CD14-positive monocyte (primary cell): ENCODE measurements around the gene SPACDR. TPM values are rescaled to one million over a fixed set of nuclear protein-coding genes. Genes with fewer than 3 reads are reported as not detected.
A peak's percentile ranks its signal among the peaks of the same experiment; 100 is the strongest.

ENCODE experiments used
- DNase-seq, 3 donors: peaks; one replicate each; pipeline ENCODE4 v3.0.0-alpha.2; 2011 to 2022
- H2AFZ ChIP-seq: 2 replicates; pipeline ENCODE4 v1.6.0; 2012; ENCODE audit warnings: mild to moderate bottlenecking, low read depth, low read length, inconsistent platforms; ENCODE audit not compliant: insufficient read depth, poor library complexity, severe bottlenecking
- H3K27ac ChIP-seq, 2 donors: 1 replicate in 1 of 2; 2 replicates in 1 of 2; pipeline ENCODE4 v1.5.1; 2012 to 2013; ENCODE audit warnings: low read length in 2 of 2, control low read depth in 1 of 2, inconsistent platforms in 1 of 2, low read depth in 1 of 2, mild to moderate bottlenecking in 1 of 2
- H3K27me3 ChIP-seq, 2 donors: one replicate each; pipeline versions ENCODE4 v1.6.0 to v1.6.1; 2011 to 2013; ENCODE audit warnings: low read length in 2 of 2; ENCODE audit not compliant: control insufficient read depth in 2 of 2, insufficient read depth in 2 of 2
- H3K36me3 ChIP-seq, 2 donors: replicated peaks in 1 of 2; 1 replicate in 1 of 2; 2 replicates in 1 of 2; pipeline versions ENCODE4 v1.5.1 to v1.6.1; 2012 to 2013; ENCODE audit warnings: low read length in 2 of 2, control low read depth in 1 of 2, inconsistent platforms in 1 of 2, mild to moderate bottlenecking in 1 of 2; ENCODE audit not compliant: insufficient read depth in 2 of 2, control insufficient read depth in 1 of 2
- H3K4me1 ChIP-seq, 2 donors: 1 replicate in 1 of 2; 2 replicates in 1 of 2; pipeline versions ENCODE4 v1.5.1 to v1.6.1; 2012 to 2013; ENCODE audit warnings: low read length in 2 of 2, control low read depth in 1 of 2, inconsistent platforms in 1 of 2, mild to moderate bottlenecking in 1 of 2, moderate library complexity in 1 of 2; ENCODE audit not compliant: insufficient read depth in 2 of 2, control insufficient read depth in 1 of 2
- H3K4me2 ChIP-seq: replicated peaks from 2 replicates; pipeline ENCODE3; 2012; ENCODE audit warnings: low read length, moderate library complexity, mild to moderate bottlenecking; ENCODE audit not compliant: poor library complexity, severe bottlenecking; ENCODE audit errors: extremely low read depth
- H3K4me3 ChIP-seq, 3 experiments: fragments of 200-600 bp in 1 of 3; sonication (generic) in 1 of 3; replicated peaks in 1 of 3; 1 replicate in 2 of 3; 2 replicates in 1 of 3; pipeline ENCODE4 v1.5.1; 2011 to 2013; ENCODE audit warnings: low read length in 3 of 3, mild to moderate bottlenecking in 3 of 3, control low read depth in 2 of 3, low read depth in 2 of 3, inconsistent platforms in 1 of 3, moderate library complexity in 1 of 3
- H3K79me2 ChIP-seq: 2 replicates; pipeline ENCODE4 v1.6.0; 2012; ENCODE audit warnings: mild to moderate bottlenecking, control low read depth, inconsistent platforms, low read length, moderate library complexity; ENCODE audit not compliant: insufficient read depth
- H3K9ac ChIP-seq: 2 replicates; pipeline ENCODE4 v1.6.0; 2017; ENCODE audit warnings: low read length, mild to moderate bottlenecking; ENCODE audit not compliant: insufficient read depth, poor library complexity, severe bottlenecking
- H3K9me3 ChIP-seq, 2 donors: replicated peaks in 1 of 2; 1 replicate in 1 of 2; 2 replicates in 1 of 2; pipeline versions ENCODE4 v1.5.1 to v1.6.1; 2012 to 2013; ENCODE audit warnings: low read length in 2 of 2, control low read depth in 1 of 2; ENCODE audit not compliant: control insufficient read depth in 1 of 2, insufficient read depth in 1 of 2
- H4K20me1 ChIP-seq: 2 replicates; pipeline ENCODE4 v1.6.0; 2012; ENCODE audit warnings: mild to moderate bottlenecking, low read length, control low read depth, moderate library complexity; ENCODE audit not compliant: insufficient read depth
- H3K27ac Mint-ChIP-seq, 7 donors: one replicate each; pipeline ENCODE4 v1.8.0; 2020; ENCODE audit warnings: mild to moderate bottlenecking in 7 of 7, mixed read lengths in 7 of 7, moderate library complexity in 6 of 7, inconsistent platforms in 2 of 7
- H3K27me3 Mint-ChIP-seq, 3 donors: one replicate each; pipeline ENCODE4 v1.8.0; 2021 to 2022; ENCODE audit warnings: low read depth in 3 of 3, mild to moderate bottlenecking in 3 of 3, mixed read lengths in 3 of 3, moderate library complexity in 3 of 3, inconsistent platforms in 1 of 3
- H3K36me3 Mint-ChIP-seq, 2 donors: one replicate each; pipeline ENCODE4 v1.8.0; 2020; ENCODE audit warnings: mixed read lengths in 2 of 2, inconsistent platforms in 1 of 2, mild to moderate bottlenecking in 1 of 2
- H3K4me1 Mint-ChIP-seq: one replicate; pipeline ENCODE4 v1.8.0; 2020; ENCODE audit warnings: mild to moderate bottlenecking, mixed read lengths
- H3K4me3 Mint-ChIP-seq, 2 donors: one replicate each; pipeline ENCODE4 v1.8.0; 2020; ENCODE audit warnings: mild to moderate bottlenecking in 2 of 2, mixed read lengths in 2 of 2, moderate library complexity in 1 of 2
- H3K9me3 Mint-ChIP-seq, 7 donors: one replicate each; pipeline ENCODE4 v1.8.0; 2020 to 2022; ENCODE audit warnings: mixed read lengths in 7 of 7, mild to moderate bottlenecking in 6 of 7, moderate library complexity in 6 of 7, inconsistent platforms in 2 of 7
- WGBS: methylation state at CpG from one replicate; pipeline ENCODE4 v1.1.5; 2013; ENCODE audit warnings: missing lambda C conversion rate; ENCODE audit not compliant: insufficient coverage; 5-methylcytosine and 5-hydroxymethylcytosine counted together
- intact Hi-C, 2 donors: fragments of 100-400 bp; cut with micrococcal nuclease; formaldehyde crosslinking; loops; one replicate each; pipeline versions ENCODE4 v1.15.0 to v1.15.1; 2023
- polyA plus RNA-seq, 3 donors: library from polyadenylated mRNA; depleted of rRNA in 1 of 3; unstranded in 2 of 3; stranded (reverse) in 1 of 3; fragments of 300-500 nt in 2 of 3; fragments of >200 nt in 1 of 3; fragmentation: Illumina TruSeq in 2 of 3; gene quantifications; 1 replicate in 2 of 3; 2 replicates in 1 of 3; pipeline ENCODE4 v1.2.3, GENCODE V29; 2012 to 2021
- TF ChIP-seq, protein P1 (sequence below): fragments of 200-600 bp; IDR thresholded peaks from one replicate; pipeline ENCODE4 v1.8.0; 2022; ENCODE audit warnings: antibody characterized with exemption, mild to moderate bottlenecking

Gene SPACDR
- polyA plus RNA-seq, 3 donors, result 0.40 to 2.5 TPM; not detected in 1

DNA sequence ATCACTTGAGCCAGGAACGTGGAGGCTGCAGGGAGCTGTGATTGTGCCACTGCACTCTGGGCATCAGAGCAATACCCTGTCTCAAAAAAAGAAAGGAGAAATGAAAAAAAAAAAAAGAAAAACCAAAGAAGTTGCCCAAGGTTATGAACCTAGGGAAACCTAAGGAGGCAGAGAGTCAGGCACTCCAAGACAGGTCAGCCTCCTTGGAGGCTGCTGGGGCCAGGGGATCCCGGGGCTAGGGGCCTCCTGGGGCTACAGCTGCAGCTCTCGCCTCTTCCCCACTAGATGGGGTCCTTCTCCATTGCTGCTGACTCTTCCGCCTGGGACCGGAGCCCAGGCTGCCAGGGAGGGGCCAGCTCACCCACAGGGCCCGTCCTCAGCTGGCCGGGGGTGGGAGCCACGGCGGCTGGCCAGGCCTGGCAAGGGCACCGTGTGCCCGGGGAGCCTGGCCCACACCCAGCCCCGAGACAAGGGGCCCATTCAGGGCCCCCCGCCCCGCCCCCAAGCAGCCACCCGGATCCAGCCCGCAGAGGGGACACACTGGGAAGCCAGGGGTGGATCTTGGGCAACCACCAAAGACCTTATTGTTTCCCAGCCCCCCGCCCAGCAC is 1.7 kb upstream of the SPACDR start:
- DNase-seq, result peak; percentile 50 to 61 (median 50)
- Histone ChIP-seq H4K20me1 (peaks cover 64% of the 10 kb centered on the region), H3K9ac (no peak overlapping the region), H3K9me3 (no peaks in the 10 kb centered on the region), H2AFZ (no peak overlapping the region), H3K4me2 (no peak overlapping the region), H3K36me3 (peaks cover 36 to 67% of the 10 kb centered on the region in 2 donors), H3K27me3 (no peaks in the 10 kb centered on the region), H3K4me3 (no peak overlapping the region), H3K4me1 (peaks cover 3 to 6% of the 10 kb centered on the region in 2 donors), H3K27ac (no peak overlapping the region), H3K79me2 (no peaks in the 10 kb centered on the region)
- Mint-ChIP-seq H3K27ac (peak overlapping the region in 1 of 7 donors; percentile 41), H3K4me1 (peaks cover 13% of the 10 kb centered on the region), H3K9me3 (no peaks in the 10 kb centered on the region), H3K27me3 (peaks cover 0 to under 1% (median 0%) of the 10 kb centered on the region in 3 donors), H3K4me3 (no peak overlapping the region), H3K36me3 (peaks cover 40 to 75% of the 10 kb centered on the region in 2 donors)
- intact Hi-C loops, result loop anchor here in 1 of 2 donors (5.0 kb wide), 1 partner anchor 96 kb away; no protein-coding TSS in a partner anchor
- 9% methylated on average over 14 of the region's 17 CpGs for WGBS
- TF ChIP-seq, protein P1, sequence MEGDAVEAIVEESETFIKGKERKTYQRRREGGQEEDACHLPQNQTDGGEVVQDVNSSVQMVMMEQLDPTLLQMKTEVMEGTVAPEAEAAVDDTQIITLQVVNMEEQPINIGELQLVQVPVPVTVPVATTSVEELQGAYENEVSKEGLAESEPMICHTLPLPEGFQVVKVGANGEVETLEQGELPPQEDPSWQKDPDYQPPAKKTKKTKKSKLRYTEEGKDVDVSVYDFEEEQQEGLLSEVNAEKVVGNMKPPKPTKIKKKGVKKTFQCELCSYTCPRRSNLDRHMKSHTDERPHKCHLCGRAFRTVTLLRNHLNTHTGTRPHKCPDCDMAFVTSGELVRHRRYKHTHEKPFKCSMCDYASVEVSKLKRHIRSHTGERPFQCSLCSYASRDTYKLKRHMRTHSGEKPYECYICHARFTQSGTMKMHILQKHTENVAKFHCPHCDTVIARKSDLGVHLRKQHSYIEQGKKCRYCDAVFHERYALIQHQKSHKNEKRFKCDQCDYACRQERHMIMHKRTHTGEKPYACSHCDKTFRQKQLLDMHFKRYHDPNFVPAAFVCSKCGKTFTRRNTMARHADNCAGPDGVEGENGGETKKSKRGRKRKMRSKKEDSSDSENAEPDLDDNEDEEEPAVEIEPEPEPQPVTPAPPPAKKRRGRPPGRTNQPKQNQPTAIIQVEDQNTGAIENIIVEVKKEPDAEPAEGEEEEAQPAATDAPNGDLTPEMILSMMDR, result peak; percentile 63

DNA sequence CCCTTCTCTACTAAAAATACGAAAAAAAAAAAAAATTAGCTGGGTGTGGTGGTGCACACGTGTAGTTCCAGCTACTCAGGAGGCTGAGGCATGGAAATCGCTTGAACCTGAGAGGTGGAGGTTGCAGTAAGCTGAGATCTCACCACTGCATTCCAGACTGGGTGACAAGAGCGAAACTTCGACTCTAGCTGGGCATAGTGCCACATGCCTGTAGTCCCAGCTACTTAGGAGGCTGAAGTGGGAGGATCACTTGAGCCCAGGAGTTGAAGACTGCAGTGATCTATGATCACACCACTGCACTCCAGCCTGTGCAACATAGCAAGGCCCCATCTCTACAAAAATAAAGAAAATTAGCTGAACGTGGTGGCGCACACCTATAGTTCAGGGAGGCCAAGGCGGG is 1.2 kb upstream of the SPACDR start:
- no peaks in the 10 kb centered on the region for H3K79me2 ChIP-seq
- H3K4me3 Mint-ChIP-seq, result no peak overlapping the region
- no peaks in the 10 kb centered on the region for H3K9me3 Mint-ChIP-seq
- H3K4me2 ChIP-seq, result no peak overlapping the region
- no peak overlapping the region for H3K4me3 ChIP-seq
- H3K27ac ChIP-seq, result no peak overlapping the region
- no peak overlapping the region for H2AFZ ChIP-seq
- peaks cover 59% of the 10 kb centered on the region for H4K20me1 ChIP-seq
- TF ChIP-seq, protein P1, result no peak
- H3K27me3 ChIP-seq, result no peaks in the 10 kb centered on the region
- no peak overlapping the region for H3K9ac ChIP-seq
- peaks cover 13% of the 10 kb centered on the region for H3K4me1 Mint-ChIP-seq
- peaks cover 3 to 6% of the 10 kb centered on the region in 2 donors for H3K4me1 ChIP-seq
- DNase-seq, result no peak
- 95% methylated on average over 6 of the region's 8 CpGs for WGBS
- H3K36me3 ChIP-seq, result peaks cover 36 to 67% of the 10 kb centered on the region in 2 donors
- H3K27ac Mint-ChIP-seq, result no peak overlapping the region
- peaks cover 0 to 1% (median 0%) of the 10 kb centered on the region in 3 donors for H3K27me3 Mint-ChIP-seq
- H3K9me3 ChIP-seq, result no peaks in the 10 kb centered on the region
- intact Hi-C loops, result loop anchor here in 1 of 2 donors (5.0 kb wide), 1 partner anchor 97 kb away; no protein-coding TSS in a partner anchor
- peaks cover 45 to 75% of the 10 kb centered on the region in 2 donors for H3K36me3 Mint-ChIP-seq
